DOHH2 (cell line): ENCODE results near the gene WDR70.
"Not testable (repeated sequence)": the region's sequence is repeated elsewhere in the genome, so short reads cannot be mapped to it uniquely, and the experiment has no call there.

Experiments
- H3F3A ChIP-seq: fragments of 200-600 bp; sonication (generic), shearing (Covaris generic); 2 replicates; pipeline ENCODE4 v1.6.0; 2016; ENCODE audit warnings: antibody characterized with exemption, mild to moderate bottlenecking; ENCODE audit not compliant: control insufficient read depth, insufficient read depth
- H3K27ac ChIP-seq: fragments of 200-600 bp; sonication (generic); 2 replicates; pipeline ENCODE4 v1.5.1; 2014; ENCODE audit warnings: low read depth, mild to moderate bottlenecking, low read length, moderate library complexity
- H3K27me3 ChIP-seq: fragments of 200-600 bp; sonication (generic); 2 replicates; pipeline ENCODE4 v1.6.1; 2014; ENCODE audit warnings: mild to moderate bottlenecking, low read length, mixed read lengths; ENCODE audit not compliant: control insufficient read depth
- H3K36me3 ChIP-seq: fragments of 200-600 bp; sonication (generic); 2 replicates; pipeline ENCODE4 v1.6.1; 2014; ENCODE audit warnings: mild to moderate bottlenecking, low read length, moderate library complexity, mixed read lengths; ENCODE audit not compliant: control insufficient read depth
- H3K4me1 ChIP-seq: fragments of 200-600 bp; sonication (generic); 2 replicates; pipeline ENCODE4 v1.6.1; 2014; ENCODE audit warnings: mild to moderate bottlenecking, low read length, mixed read lengths; ENCODE audit not compliant: control insufficient read depth
- H3K4me2 ChIP-seq: fragments of 200-600 bp; sonication (generic); 2 replicates; pipeline ENCODE4 v1.6.0; 2014; ENCODE audit warnings: mild to moderate bottlenecking, low read length, moderate library complexity
- H3K4me3 ChIP-seq: fragments of 200-600 bp; sonication (generic); 2 replicates; pipeline ENCODE4 v1.5.1; 2014; ENCODE audit warnings: mild to moderate bottlenecking, low read length, mixed read lengths
- H3K79me2 ChIP-seq: fragments of 200-600 bp; sonication (generic); 2 replicates; pipeline ENCODE4 v1.6.1; 2014; ENCODE audit warnings: mild to moderate bottlenecking, low read length, mixed read lengths; ENCODE audit not compliant: control insufficient read depth
- H3K9me2 ChIP-seq: fragments of 200-600 bp; sonication (generic); replicated peaks from 2 replicates; pipeline ENCODE4 v1.6.1; 2014; ENCODE audit warnings: mild to moderate bottlenecking, low read length, mixed read lengths; ENCODE audit not compliant: control insufficient read depth
- H3K9me3 ChIP-seq: fragments of 200-600 bp; sonication (generic); 2 replicates; pipeline ENCODE4 v1.6.1; 2014; ENCODE audit warnings: antibody characterized with exemption, low read length, mixed read lengths; ENCODE audit not compliant: control insufficient read depth, insufficient read depth
- H4K20me1 ChIP-seq: fragments of 200-600 bp; sonication (generic); 2 replicates; pipeline ENCODE4 v1.6.0; 2014; ENCODE audit warnings: low read depth, mild to moderate bottlenecking, antibody characterized with exemption, low read length, moderate library complexity; ENCODE audit not compliant: control insufficient read depth, insufficient read depth
- EZH2phosphoT487 ChIP-seq: fragments of 200-600 bp; sonication (generic); IDR thresholded peaks from 2 replicates; pipeline ENCODE4 v1.6.1; 2017; ENCODE audit warnings: borderline replicate concordance, mild to moderate bottlenecking, antibody characterized with exemption, low read length, moderate library complexity, mixed read lengths
- TF ChIP-seq, protein P1 (sequence below): fragments of 200-600 bp; sonication (generic); IDR thresholded peaks from one replicate; pipeline ENCODE4 v1.5.1; 2014; ENCODE audit warnings: antibody characterized with exemption, mild to moderate bottlenecking, low read depth, low read length; ENCODE audit not compliant: poor library complexity, severe bottlenecking

Gene WDR70

DNA sequence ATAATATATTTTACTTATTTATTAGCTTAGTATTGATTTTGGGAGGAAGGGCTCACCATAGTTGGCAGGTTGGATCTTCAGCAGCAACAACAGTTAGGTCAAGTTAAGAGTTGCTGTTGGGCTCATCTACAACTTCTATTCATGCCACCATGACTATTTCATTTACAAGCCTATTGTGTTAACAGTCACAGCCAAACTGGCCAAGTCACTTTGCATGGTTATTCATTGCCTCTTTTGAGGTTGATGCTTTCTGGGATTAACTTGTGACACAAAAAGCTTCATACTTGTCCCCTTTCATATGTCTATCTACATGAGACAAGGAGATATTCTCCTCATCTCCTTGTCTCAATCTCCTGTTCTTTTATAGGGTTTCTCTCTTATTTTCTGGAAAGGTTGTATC, 98.3 kb downstream of the WDR70 start:
- no peaks in the 10 kb centered on the region for H3F3A ChIP-seq
- H3K4me2 ChIP-seq, result no peak overlapping the region
- H3K4me3 ChIP-seq, result no peak overlapping the region
- no peaks in the 10 kb centered on the region for H3K9me2 ChIP-seq
- H3K9me3 ChIP-seq, result peaks cover 3% of the 10 kb centered on the region; the same call in 1 of the 2 replicates
- H3K27me3 ChIP-seq, result no peaks in the 10 kb centered on the region
- no peak overlapping the region for H3K27ac ChIP-seq
- H3K4me1 ChIP-seq, result no peaks in the 10 kb centered on the region
- no peaks in the 10 kb centered on the region for H3K79me2 ChIP-seq
- H3K36me3 ChIP-seq, result peaks cover 16% of the 10 kb centered on the region
- no peak for TF ChIP-seq EZH2phosphoT487
- TF ChIP-seq, protein P1, sequence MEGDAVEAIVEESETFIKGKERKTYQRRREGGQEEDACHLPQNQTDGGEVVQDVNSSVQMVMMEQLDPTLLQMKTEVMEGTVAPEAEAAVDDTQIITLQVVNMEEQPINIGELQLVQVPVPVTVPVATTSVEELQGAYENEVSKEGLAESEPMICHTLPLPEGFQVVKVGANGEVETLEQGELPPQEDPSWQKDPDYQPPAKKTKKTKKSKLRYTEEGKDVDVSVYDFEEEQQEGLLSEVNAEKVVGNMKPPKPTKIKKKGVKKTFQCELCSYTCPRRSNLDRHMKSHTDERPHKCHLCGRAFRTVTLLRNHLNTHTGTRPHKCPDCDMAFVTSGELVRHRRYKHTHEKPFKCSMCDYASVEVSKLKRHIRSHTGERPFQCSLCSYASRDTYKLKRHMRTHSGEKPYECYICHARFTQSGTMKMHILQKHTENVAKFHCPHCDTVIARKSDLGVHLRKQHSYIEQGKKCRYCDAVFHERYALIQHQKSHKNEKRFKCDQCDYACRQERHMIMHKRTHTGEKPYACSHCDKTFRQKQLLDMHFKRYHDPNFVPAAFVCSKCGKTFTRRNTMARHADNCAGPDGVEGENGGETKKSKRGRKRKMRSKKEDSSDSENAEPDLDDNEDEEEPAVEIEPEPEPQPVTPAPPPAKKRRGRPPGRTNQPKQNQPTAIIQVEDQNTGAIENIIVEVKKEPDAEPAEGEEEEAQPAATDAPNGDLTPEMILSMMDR, result no peak
- no peaks in the 10 kb centered on the region for H4K20me1 ChIP-seq

- no peak overlapping the region for H3K4me3 ChIP-seq
- H3K4me2 ChIP-seq, result no peak overlapping the region
- TF ChIP-seq, protein P1, result no peak
- no peak for TF ChIP-seq EZH2phosphoT487
- H3F3A ChIP-seq, result no peaks in the 10 kb centered on the region
- H3K79me2 ChIP-seq, result no peaks in the 10 kb centered on the region
- no peaks in the 10 kb centered on the region for H3K27me3 ChIP-seq
- H3K27ac ChIP-seq, result no peak overlapping the region
- no peaks in the 10 kb centered on the region for H4K20me1 ChIP-seq
- peaks cover 3% of the 10 kb centered on the region; the same call in 1 of the 2 replicates for H3K9me3 ChIP-seq
- H3K36me3 ChIP-seq, result peaks cover 16% of the 10 kb centered on the region
- no peaks in the 10 kb centered on the region for H3K9me2 ChIP-seq
- H3K4me1 ChIP-seq, result no peaks in the 10 kb centered on the region
These were observed 99.2 kb downstream of the WDR70 start for GRCh38 chr5:37478121-37478894.

DNA sequence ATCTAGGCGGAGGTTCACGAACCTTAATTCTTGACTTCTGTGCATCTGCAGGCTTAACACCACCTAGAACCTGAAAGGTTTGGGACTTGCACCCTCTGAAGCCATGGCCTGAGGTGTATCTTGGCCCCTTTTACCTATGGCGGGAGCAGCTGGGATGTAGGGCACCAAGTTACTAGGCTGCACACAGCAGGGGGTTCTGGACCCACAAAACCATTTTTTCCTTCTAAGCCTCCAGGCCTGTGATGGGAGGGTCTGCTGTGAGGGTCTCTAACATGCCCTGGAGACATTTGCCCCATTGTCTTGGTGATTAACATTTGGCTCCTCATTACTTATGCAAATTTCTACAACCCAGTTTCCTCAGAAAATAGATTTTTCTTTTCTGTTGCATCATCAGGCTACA, 102.3 kb downstream of the WDR70 start:
- not testable (repeated sequence) for H3K4me2 ChIP-seq, H3F3A ChIP-seq, H3K27me3 ChIP-seq, H3K9me2 ChIP-seq, H3K9me3 ChIP-seq, H3K4me3 ChIP-seq, H3K79me2 ChIP-seq, H3K27ac ChIP-seq, H3K4me1 ChIP-seq, H4K20me1 ChIP-seq
- peaks cover 16% of the 10 kb centered on the region for H3K36me3 ChIP-seq

DNA sequence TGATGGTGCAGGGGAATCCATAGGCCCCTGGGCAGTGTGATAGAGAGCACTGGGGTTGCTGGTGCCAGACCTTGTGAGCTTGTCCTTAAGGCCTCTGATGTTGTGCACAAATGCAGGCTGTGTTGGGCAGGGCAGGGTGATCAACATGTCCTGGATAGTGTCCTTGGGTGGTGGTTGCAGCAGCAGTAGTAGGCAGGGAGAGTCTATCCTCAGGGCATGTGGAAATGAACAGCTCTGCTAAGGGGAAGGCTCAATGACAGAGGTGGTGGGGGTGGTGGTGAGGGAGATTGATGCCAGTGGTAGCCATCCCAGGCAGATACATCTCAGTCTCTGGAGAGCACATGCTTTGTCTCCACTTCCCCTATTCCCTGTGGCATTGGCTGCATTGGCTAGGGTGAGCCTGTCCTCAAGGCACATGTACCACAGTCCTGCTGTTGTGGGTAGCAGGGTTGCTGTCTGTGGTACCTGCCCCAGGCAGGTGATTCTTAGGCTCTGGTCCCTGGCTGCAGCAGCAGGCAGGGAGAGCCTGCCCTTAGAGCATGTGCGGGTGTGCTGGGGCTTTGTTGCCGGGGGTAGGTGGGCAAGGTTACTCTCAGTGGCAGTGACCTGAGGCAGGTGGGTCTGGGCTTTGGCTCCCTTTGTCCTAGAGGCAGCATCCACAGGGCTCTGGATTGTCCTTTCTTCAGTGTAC, 111.1 kb downstream of the WDR70 start:
- H3K9me3 ChIP-seq, result no peaks in the 10 kb centered on the region
- H3K4me1 ChIP-seq, result no peaks in the 10 kb centered on the region
- no peaks in the 10 kb centered on the region for H3K9me2 ChIP-seq
- TF ChIP-seq EZH2phosphoT487, result no peak
- TF ChIP-seq, protein P1, result no peak
- H3K27me3 ChIP-seq, result no peaks in the 10 kb centered on the region
- H3F3A ChIP-seq, result no peaks in the 10 kb centered on the region
- H3K4me3 ChIP-seq, result no peak overlapping the region
- no peaks in the 10 kb centered on the region for H4K20me1 ChIP-seq
- no peaks in the 10 kb centered on the region for H3K36me3 ChIP-seq
- no peaks in the 10 kb centered on the region for H3K79me2 ChIP-seq
- no peak overlapping the region for H3K4me2 ChIP-seq
- no peak overlapping the region for H3K27ac ChIP-seq
